Liver (tissue), 9 donors: ENCODE results near the gene ABCA3. TPM values are rescaled to one million over a fixed set of nuclear protein-coding genes. Genes with fewer than 3 reads are reported as not detected.

Experiments
- DNase-seq: peaks from one replicate; pipeline ENCODE4 v3.0.0-alpha.2; 2017; ENCODE audit warnings: low spot score
- H3K27ac ChIP-seq, 2 donors: one replicate each; pipeline ENCODE4 v1.7.0; 2013; ENCODE audit warnings: inconsistent platforms in 2 of 2, low read length in 2 of 2, control low read depth in 1 of 2, low read depth in 1 of 2, mild to moderate bottlenecking in 1 of 2
- H3K27me3 ChIP-seq, 4 donors: one replicate each; pipeline versions ENCODE4 v1.6.1 to v1.7.0; 2013; ENCODE audit warnings: low read length in 3 of 4, inconsistent platforms in 1 of 4, mild to moderate bottlenecking in 1 of 4, moderate library complexity in 1 of 4; ENCODE audit not compliant: control insufficient read depth in 4 of 4, insufficient read depth in 4 of 4
- H3K36me3 ChIP-seq, 4 donors: one replicate each; pipeline versions ENCODE4 v1.6.1 to v1.7.0; 2013; ENCODE audit warnings: low read length in 3 of 4, mild to moderate bottlenecking in 3 of 4, low read depth in 1 of 4, moderate library complexity in 1 of 4; ENCODE audit not compliant: control insufficient read depth in 4 of 4, insufficient read depth in 3 of 4
- H3K4me1 ChIP-seq, 4 donors: one replicate each; pipeline versions ENCODE4 v1.6.1 to v1.7.0; 2013; ENCODE audit warnings: low read length in 3 of 4, mild to moderate bottlenecking in 3 of 4, moderate library complexity in 1 of 4; ENCODE audit not compliant: control insufficient read depth in 4 of 4, insufficient read depth in 4 of 4
- H3K4me3 ChIP-seq, 3 donors: one replicate each; pipeline versions ENCODE4 v1.6.1 to v1.7.0; 2013; ENCODE audit warnings: low read length in 3 of 3, control low read depth in 1 of 3, low read depth in 1 of 3, mild to moderate bottlenecking in 1 of 3
- H3K9ac ChIP-seq, 2 donors: one replicate each; pipeline ENCODE4 v1.7.0; 2013; ENCODE audit warnings: low read length in 2 of 2, mild to moderate bottlenecking in 2 of 2, moderate library complexity in 2 of 2, control low read depth in 1 of 2, low read depth in 1 of 2
- H3K9me3 ChIP-seq, 4 donors: one replicate each; pipeline versions ENCODE4 v1.6.1 to v1.7.0; 2013; ENCODE audit warnings: low read length in 3 of 4; ENCODE audit not compliant: control insufficient read depth in 4 of 4
- EGR1 ChIP-seq, 2 donors: IDR thresholded peaks; 2 replicates each; pipeline ENCODE4 v1.6.1; 2016 to 2018; ENCODE audit warnings: antibody characterized with exemption in 2 of 2, low read depth in 2 of 2
- FOXA1 ChIP-seq: IDR thresholded peaks from 2 replicates; pipeline ENCODE4 v1.6.1; 2016; ENCODE audit warnings: antibody characterized with exemption
- FOXA2 ChIP-seq: IDR thresholded peaks from 2 replicates; pipeline ENCODE4 v1.6.1; 2016; ENCODE audit warnings: antibody characterized with exemption
- GABPA ChIP-seq, 2 donors: IDR thresholded peaks in 1 of 2; conservative IDR thresholded peaks in 1 of 2; 2 replicates each; pipeline ENCODE4 v1.6.1; 2016; ENCODE audit warnings: antibody characterized with exemption in 2 of 2, mild to moderate bottlenecking in 1 of 2, moderate library complexity in 1 of 2
- HNF4A ChIP-seq, 2 donors: conservative IDR thresholded peaks; 2 replicates each; pipeline ENCODE4 v1.6.1; 2016; ENCODE audit warnings: antibody characterized with exemption in 2 of 2, mild to moderate bottlenecking in 2 of 2
- HNF4G ChIP-seq: IDR thresholded peaks from 2 replicates; pipeline ENCODE4 v1.6.1; 2016; ENCODE audit warnings: antibody characterized with exemption
- JUND ChIP-seq, 2 donors: IDR thresholded peaks; 2 replicates each; pipeline ENCODE4 v1.6.1; 2016; ENCODE audit warnings: antibody characterized with exemption in 2 of 2
- NR2F2 ChIP-seq: IDR thresholded peaks from 2 replicates; pipeline ENCODE4 v1.6.1; 2016; ENCODE audit warnings: antibody characterized with exemption
- RAD21 ChIP-seq, 2 donors: IDR thresholded peaks; 2 replicates each; pipeline ENCODE4 v1.6.1; 2016; ENCODE audit warnings: antibody characterized with exemption in 2 of 2, mild to moderate bottlenecking in 2 of 2
- RXRA ChIP-seq, 2 donors: IDR thresholded peaks; 2 replicates each; pipeline ENCODE4 v1.6.1; 2017 to 2018; ENCODE audit warnings: antibody characterized with exemption in 2 of 2, mild to moderate bottlenecking in 1 of 2
- SP1 ChIP-seq: IDR thresholded peaks from 2 replicates; pipeline ENCODE4 v1.6.1; 2018; ENCODE audit warnings: antibody characterized with exemption, mild to moderate bottlenecking
- TAF1 ChIP-seq: conservative IDR thresholded peaks from 2 replicates; pipeline ENCODE4 v1.6.1; 2016; ENCODE audit warnings: antibody characterized with exemption, mild to moderate bottlenecking
- YY1 ChIP-seq: IDR thresholded peaks from 2 replicates; pipeline ENCODE4 v1.6.1; 2016; ENCODE audit warnings: antibody characterized with exemption, mild to moderate bottlenecking
- WGBS: extraction: QIAGEN DNeasy Blood & Tissue Kit; methylation state at CpG from one replicate; pipeline ENCODE4 v1.1.7; 2013; 5-methylcytosine and 5-hydroxymethylcytosine counted together
- polyA plus RNA-seq, 2 donors: library from polyadenylated mRNA; stranded (reverse) in 1 of 2; unstranded in 1 of 2; fragments of 200-250 nt in 1 of 2; fragments of >200 nt in 1 of 2; fragmentation: Nextera tagmentation in 1 of 2; extraction: Ambion mirVana in 1 of 2; gene quantifications; one replicate each; pipeline versions ENCODE4 v1.2.1 to v1.2.3, GENCODE V29; 2013 to 2015
- total RNA-seq, 2 donors: library from RNA; depleted of rRNA; stranded (reverse); fragments of >200 nt; gene quantifications; one replicate each; pipeline ENCODE4 v1.2.3, GENCODE V29; 2014
- TF ChIP-seq, protein P1 (sequence below): IDR thresholded peaks from 2 replicates; pipeline ENCODE4 v1.6.1; 2016; ENCODE audit warnings: antibody characterized with exemption
- TF ChIP-seq, protein P2 (sequence below): IDR thresholded peaks from 2 replicates; pipeline ENCODE4 v1.6.1; 2016; ENCODE audit warnings: antibody characterized with exemption
- TF ChIP-seq, protein P3 (sequence below): IDR thresholded peaks from 2 replicates; pipeline ENCODE4 v1.6.1; 2016; ENCODE audit warnings: antibody characterized with exemption
- donor health status: healthy.
- donor health status: healthy.
- donor health status: healthy.
- donor health status: healthy.
- donor health status: healthy.

ABCA3 gene
- total and polyA plus RNA-seq, 4 donors, result 0.47 to 1.1 (median 0.77) TPM

DNA sequence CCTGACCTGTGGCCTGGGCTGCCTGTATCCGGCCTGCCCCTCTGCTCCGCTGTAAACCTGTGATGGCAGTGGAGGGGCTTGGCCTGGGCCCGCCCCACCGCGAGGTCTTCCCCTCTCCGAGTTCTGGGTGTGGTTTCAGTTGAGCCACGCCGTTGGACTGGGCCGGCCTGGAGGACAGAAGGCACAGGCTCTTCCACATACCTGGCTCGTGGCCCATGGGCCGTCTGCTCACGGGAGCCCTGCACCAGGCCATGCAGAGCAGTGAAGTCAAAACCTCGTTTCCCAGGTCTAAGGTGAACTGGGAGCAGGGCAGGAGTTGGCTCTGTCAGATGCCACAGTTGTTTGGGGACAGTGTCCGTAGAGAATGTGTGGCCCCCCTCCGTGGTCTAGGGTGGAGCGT is 67.0 kb downstream of the ABCA3 start:
- Histone ChIP-seq H3K27me3 (no peaks in the 10 kb centered on the region), H3K4me3 (no peak overlapping the region), H3K36me3 (no peaks in the 10 kb centered on the region), H3K9ac (no peak overlapping the region), H3K4me1 (peaks cover 8 to 16% (median 13%) of the 10 kb centered on the region in 4 donors), H3K27ac (no peak overlapping the region), H3K9me3 (no peaks in the 10 kb centered on the region)
- DNase-seq, result no peak
- WGBS, result 82% methylated on average over 16 of the region's 16 CpGs
- TF ChIP-seq FOXA2 (no peak), RAD21 (IDR thresholded peaks at IDR 0.05) (no peak), FOXA1 (no peak), HNF4G (no peak)
- TF ChIP-seq, protein P1, sequence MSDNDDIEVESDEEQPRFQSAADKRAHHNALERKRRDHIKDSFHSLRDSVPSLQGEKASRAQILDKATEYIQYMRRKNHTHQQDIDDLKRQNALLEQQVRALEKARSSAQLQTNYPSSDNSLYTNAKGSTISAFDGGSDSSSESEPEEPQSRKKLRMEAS, result no peak

DNA sequence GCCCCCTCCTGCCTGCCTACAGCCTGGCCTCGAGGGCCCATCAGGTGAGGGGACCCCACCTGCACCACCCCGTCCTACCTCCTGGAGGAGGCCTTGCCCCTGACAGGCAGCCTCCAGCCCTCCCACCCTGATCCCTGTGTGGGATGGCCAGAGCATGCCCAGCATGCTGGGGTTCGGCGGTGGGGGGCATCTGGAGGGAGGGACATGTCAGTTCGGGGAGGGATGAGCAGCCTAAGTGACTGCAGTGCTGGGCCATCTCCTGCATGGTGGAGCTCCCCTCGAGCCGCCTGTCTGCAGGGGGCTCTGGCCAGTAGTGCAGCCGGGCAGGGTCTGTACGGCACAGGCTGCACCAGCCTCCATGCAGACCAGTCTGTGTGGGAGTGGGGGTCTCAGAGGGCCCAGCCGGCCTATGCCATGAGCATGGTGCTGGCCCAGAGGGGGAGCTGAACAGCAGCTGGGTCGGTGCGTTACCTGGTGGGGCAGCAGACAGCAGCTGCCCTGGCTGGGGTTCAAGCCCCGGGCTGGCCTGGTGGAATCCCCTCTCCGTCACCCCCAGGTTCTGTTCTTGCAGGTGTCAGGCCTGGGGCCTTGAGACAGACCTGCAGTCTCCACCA is 68.6 kb downstream of the ABCA3 start:
- Histone ChIP-seq H3K9me3 (no peaks in the 10 kb centered on the region), H3K9ac (no peak overlapping the region), H3K4me3 (no peak overlapping the region), H3K27ac (no peak overlapping the region), H3K27me3 (no peaks in the 10 kb centered on the region), H3K36me3 (no peaks in the 10 kb centered on the region), H3K4me1 (peaks cover 8 to 16% (median 13%) of the 10 kb centered on the region in 4 donors)
- DNase-seq, result no peak
- 97% methylated on average over 14 of the region's 14 CpGs for WGBS
- TF ChIP-seq TAF1, result no peak
- TF ChIP-seq EGR1 (IDR thresholded peaks at IDR 0.05; ENCODE audit: low read depth in 2 of 2), result no peak
- TF ChIP-seq RXRA (IDR thresholded peaks at IDR 0.05), result no peak
- no peak for TF ChIP-seq FOXA2
- TF ChIP-seq, protein P1, result no peak
- TF ChIP-seq, protein P2, sequence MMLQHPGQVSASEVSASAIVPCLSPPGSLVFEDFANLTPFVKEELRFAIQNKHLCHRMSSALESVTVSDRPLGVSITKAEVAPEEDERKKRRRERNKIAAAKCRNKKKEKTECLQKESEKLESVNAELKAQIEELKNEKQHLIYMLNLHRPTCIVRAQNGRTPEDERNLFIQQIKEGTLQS, result no peak
- TF ChIP-seq FOXA1, result no peak

DNA sequence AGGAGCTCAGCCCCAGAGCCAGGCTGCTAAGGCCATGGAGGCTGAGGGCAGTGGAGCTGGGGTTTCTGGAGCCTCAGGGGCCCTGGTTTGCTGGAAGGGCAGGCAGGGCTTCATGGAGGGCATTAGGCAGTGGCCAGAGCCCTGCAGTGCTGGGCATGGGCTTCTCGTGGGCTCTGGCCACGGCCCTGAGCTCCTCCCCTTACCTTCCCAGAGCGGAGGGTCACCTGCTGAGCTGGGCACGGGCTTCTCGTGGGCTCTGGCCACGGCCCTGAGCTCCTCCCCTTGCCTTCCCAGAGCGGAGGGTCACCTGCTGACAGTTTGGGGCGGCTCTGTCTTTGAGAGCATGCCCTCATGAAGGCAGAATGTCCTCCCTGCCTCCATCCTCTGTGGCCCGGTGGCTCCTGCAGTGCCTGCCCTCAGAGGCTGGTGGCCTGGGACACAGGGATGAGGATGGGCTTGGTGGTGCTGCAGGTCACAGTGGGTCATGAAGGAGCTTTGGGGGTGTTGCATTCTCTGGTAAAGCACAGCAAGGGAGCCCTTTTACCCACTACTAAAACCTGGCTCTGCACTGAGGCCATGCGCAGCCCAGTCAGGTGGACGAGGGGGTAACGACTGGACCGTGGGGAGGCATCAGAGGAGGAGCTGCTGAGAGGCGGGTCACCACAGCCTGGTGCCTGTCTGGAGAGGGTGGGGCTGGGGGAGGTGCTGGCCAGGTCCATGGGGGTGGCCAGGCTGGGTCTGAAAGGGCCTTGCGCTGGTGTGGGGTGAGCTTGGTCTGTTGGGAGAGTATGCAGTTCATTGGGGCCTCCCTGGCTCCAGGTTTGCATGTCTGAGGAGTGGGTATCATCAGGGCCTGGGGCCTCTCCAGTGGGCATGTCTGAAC is 69.7 kb downstream of the ABCA3 start:
- H3K4me3 ChIP-seq, result no peak overlapping the region
- H3K9ac ChIP-seq, result no peak overlapping the region
- no peak for DNase-seq
- H3K27me3 ChIP-seq, result no peaks in the 10 kb centered on the region
- H3K4me1 ChIP-seq, result peaks cover 8 to 27% (median 22%) of the 10 kb centered on the region in 4 donors
- no peaks in the 10 kb centered on the region for H3K9me3 ChIP-seq
- TF ChIP-seq EGR1 (IDR thresholded peaks at IDR 0.05; ENCODE audit: low read depth in 2 of 2), result no peak
- WGBS, result 78% methylated on average over 15 of the region's 15 CpGs
- no peaks in the 10 kb centered on the region for H3K36me3 ChIP-seq
- H3K27ac ChIP-seq, result no peak overlapping the region

DNA sequence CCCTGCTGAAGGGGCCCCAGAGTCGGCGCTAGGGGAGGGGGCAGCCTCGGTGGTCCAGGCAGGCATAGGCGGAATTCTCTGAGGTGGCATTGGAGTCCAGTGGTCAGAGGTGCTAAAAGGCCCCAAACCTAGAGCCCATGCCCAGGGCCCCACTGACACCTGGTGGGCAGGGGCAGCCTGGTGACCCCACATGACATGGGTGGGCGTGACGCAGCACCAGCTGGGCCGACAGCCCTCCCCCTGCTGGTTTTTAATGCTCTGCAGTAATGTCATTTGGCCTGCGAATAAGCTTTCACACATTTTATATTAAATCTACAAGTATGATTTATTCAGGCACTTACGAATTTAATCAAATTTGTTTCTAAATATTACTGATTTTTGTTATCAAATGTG is 70.5 kb downstream of the ABCA3 start:
- Histone ChIP-seq H3K27ac (no peak overlapping the region), H3K4me1 (peaks cover 11 to 30% (median 24%) of the 10 kb centered on the region in 4 donors), H3K9me3 (no peaks in the 10 kb centered on the region), H3K9ac (no peak overlapping the region), H3K36me3 (no peaks in the 10 kb centered on the region), H3K27me3 (no peaks in the 10 kb centered on the region), H3K4me3 (no peak overlapping the region)
- 92% methylated on average over 9 of the region's 9 CpGs for WGBS
- no peak for DNase-seq
- TF ChIP-seq TAF1 (no peak), SP1 (no peak), NR2F2 (no peak), EGR1 (IDR thresholded peaks at IDR 0.05; ENCODE audit: low read depth in 2 of 2) (no peak), HNF4G (no peak), HNF4A (conservative IDR thresholded peaks at IDR 0.05) (no peak), JUND (IDR thresholded peaks at IDR 0.05) (no peak), GABPA (IDR thresholded peaks at IDR 0.05 in 1 of 2, conservative IDR thresholded peaks at IDR 0.05 in 1 of 2) (no peak), RXRA (IDR thresholded peaks at IDR 0.05) (no peak), YY1 (no peak), FOXA1 (no peak)
- TF ChIP-seq, protein P3, sequence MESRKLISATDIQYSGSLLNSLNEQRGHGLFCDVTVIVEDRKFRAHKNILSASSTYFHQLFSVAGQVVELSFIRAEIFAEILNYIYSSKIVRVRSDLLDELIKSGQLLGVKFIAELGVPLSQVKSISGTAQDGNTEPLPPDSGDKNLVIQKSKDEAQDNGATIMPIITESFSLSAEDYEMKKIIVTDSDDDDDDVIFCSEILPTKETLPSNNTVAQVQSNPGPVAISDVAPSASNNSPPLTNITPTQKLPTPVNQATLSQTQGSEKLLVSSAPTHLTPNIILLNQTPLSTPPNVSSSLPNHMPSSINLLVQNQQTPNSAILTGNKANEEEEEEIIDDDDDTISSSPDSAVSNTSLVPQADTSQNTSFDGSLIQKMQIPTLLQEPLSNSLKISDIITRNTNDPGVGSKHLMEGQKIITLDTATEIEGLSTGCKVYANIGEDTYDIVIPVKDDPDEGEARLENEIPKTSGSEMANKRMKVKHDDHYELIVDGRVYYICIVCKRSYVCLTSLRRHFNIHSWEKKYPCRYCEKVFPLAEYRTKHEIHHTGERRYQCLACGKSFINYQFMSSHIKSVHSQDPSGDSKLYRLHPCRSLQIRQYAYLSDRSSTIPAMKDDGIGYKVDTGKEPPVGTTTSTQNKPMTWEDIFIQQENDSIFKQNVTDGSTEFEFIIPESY, result no peak
- TF ChIP-seq, protein P1, result no peak
